GM21825 (cell line): Measurements from ENCODE around the gene RBM46.
"Not testable (repeated sequence)": the region's sequence is repeated elsewhere in the genome, so short reads cannot be mapped to it uniquely, and the experiment has no call there.

ENCODE experiments used
- ATAC-seq: cut with Tn5 transposase; IDR thresholded peaks from one replicate; pipeline ENCODE4 v1.9.1; 2021; ENCODE audit warnings: mild to moderate bottlenecking, moderate library complexity; ENCODE audit not compliant: unreplicated experiment

RBM46 gene

GRCh38 chr4:154836513-154836912 lies 55.4 kb downstream of the RBM46 start:
- ATAC-seq = no peak

GRCh38 chr4:154838155-154838554 lies 57.1 kb downstream of the RBM46 start:
- no peak for ATAC-seq

- ATAC-seq = no peak
Observed at GRCh38 chr4:154838694-154839093, 57.6 kb downstream of the RBM46 start.

- ATAC-seq = no peak
Observed at GRCh38 chr4:154854362-154854761, 73.3 kb downstream of the RBM46 start.

- ATAC-seq = no peak
Observed at GRCh38 chr4:154858166-154858565, 77.1 kb downstream of the RBM46 start.

GRCh38 chr4:154868414-154869194 lies 87.5 kb downstream of the RBM46 start:
- no peak for ATAC-seq

GRCh38 chr4:154869301-154869700 lies 88.2 kb downstream of the RBM46 start:
- ATAC-seq = no peak

DNA sequence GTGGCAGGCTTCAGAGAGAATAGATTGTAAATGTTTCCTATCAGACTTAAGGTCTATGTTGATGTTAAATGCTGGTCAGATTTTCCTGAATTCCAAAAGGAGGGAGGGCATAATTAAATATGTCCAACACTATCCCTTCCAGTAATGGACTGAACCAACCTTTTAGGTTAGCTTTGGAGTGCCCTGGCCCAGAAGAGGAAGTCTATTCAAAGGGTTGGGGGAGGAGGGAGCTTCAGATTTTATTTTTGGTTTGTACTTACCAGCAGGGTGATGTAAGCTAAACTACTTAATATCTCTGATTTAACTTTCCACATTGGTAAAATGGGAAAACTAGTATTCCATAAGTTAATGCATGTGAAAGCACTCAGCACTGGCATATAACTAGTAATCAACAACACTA lies 91.1 kb downstream of the RBM46 start:
- ATAC-seq = no peak

- ATAC-seq = not testable (repeated sequence)
Observed at GRCh38 chr4:154874049-154874448, 93.0 kb downstream of the RBM46 start.

- ATAC-seq = no peak
Observed at GRCh38 chr4:154877110-154877760, 96.2 kb downstream of the RBM46 start.
